Measurements from ENCODE around the gene RRAGC. TPM values are rescaled to one million over a fixed set of nuclear protein-coding genes. Genes with fewer than 3 reads are reported as not detected.

Gene RRAGC
- total RNA-seq, 5 donors from 2014 or later (not counting 1 experiment from before 2014, with no cell fraction given), result 14.8 to 22.1 (median 18.8) TPM

DNA sequence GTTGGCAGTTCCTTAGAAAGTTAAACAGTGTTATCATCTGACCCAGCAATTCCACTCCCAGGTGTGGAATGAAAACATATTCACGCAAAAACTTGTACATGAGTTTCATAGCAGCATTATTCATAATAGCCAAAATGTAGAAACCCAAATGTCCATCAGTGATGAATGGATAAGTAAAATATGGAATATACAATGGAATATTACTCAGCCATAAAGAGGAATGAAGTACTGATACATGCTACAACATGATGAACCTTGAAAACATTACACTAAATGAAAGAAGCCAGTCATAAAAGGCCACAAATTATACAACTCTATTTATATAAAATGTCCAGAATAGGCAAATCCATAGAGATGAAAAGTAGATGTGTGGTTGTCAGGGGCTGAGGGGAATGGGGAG is 53.5 kb downstream of the RRAGC start:
- no peaks in the 10 kb centered on the region for H3K9me3 Mint-ChIP-seq
- no peaks in the 10 kb centered on the region for H3K9me3 ChIP-seq
- H3K36me3 Mint-ChIP-seq, result no peaks in the 10 kb centered on the region
- ChIA-PET POLR2A (no interaction called here), CTCF (no interaction called here)
- peaks cover 5 to 9% (median 7%) of the 10 kb centered on the region in 3 donors for H3K4me1 Mint-ChIP-seq
- H3K27me3 Mint-ChIP-seq, result peaks cover 71 to 79% of the 10 kb centered on the region in 2 donors
- no peak overlapping the region for H3K27ac ChIP-seq (ENCODE audit: low read length)
- no peak for DNase-seq
- H3K36me3 ChIP-seq (ENCODE audit: control insufficient read depth in 2 of 2, extremely low read depth in 1 of 2, insufficient read depth in 1 of 2, low read length in 1 of 2), result no peaks in the 10 kb centered on the region
- no peak overlapping the region for H3K4me3 ChIP-seq (ENCODE audit: control insufficient read depth in 1 of 2, extremely low read depth in 1 of 2, low read length in 1 of 2)
- H3K4me3 Mint-ChIP-seq, result no peak overlapping the region
- peaks cover 0 to 2% of the 10 kb centered on the region in 2 experiments for H3K4me1 ChIP-seq (ENCODE audit: control insufficient read depth in 1 of 2, extremely low read depth in 1 of 2, insufficient read depth in 2 of 2, low read length in 2 of 2)
- WGBS (ENCODE audit: insufficient coverage), result no CpG with 5 or more reads among the region's 1 CpG
- peaks cover 27 to 53% of the 10 kb centered on the region in 2 experiments for H3K27me3 ChIP-seq (replicated peaks in 1 of 2; ENCODE audit: control insufficient read depth in 2 of 2, extremely low read depth in 1 of 2, insufficient read depth in 2 of 2, low read length in 1 of 2)
- no peak for ATAC-seq (replicated peaks in 1 of 4)
- H3K27ac Mint-ChIP-seq, result no peak overlapping the region

DNA sequence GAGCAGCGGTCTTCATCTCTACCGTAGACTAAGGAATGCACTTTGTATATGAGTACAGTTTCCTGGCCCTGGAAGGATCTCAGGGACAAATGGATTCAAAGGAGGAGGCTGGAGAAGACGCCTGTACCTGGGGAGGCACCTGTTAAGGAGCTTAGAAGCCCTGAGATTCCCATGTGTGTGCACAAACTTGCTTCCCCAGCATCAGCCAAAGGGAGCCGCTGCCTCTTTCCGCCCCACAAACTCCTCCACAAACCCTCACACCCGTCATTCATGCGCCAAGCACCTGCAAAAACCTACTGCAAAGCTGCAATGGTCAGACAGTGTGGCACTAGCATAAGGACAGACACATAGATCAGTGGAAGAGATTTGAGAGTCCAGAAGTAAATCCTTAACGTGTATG is 54.5 kb downstream of the RRAGC start:
- ChIA-PET POLR2A (no interaction called here), CTCF (no interaction called here)
- no peaks in the 10 kb centered on the region for H3K36me3 ChIP-seq (ENCODE audit: control insufficient read depth in 2 of 2, extremely low read depth in 1 of 2, insufficient read depth in 1 of 2, low read length in 1 of 2)
- no peak overlapping the region for H3K27ac ChIP-seq (ENCODE audit: low read length)
- H3K9me3 ChIP-seq, result no peaks in the 10 kb centered on the region
- H3K27me3 ChIP-seq (replicated peaks in 1 of 2; ENCODE audit: control insufficient read depth in 2 of 2, extremely low read depth in 1 of 2, insufficient read depth in 2 of 2, low read length in 1 of 2), result peaks cover 24 to 54% of the 10 kb centered on the region in 2 experiments
- H3K4me3 Mint-ChIP-seq, result no peak overlapping the region
- peaks cover 5 to 9% (median 7%) of the 10 kb centered on the region in 3 donors for H3K4me1 Mint-ChIP-seq
- WGBS (ENCODE audit: insufficient coverage), result 52% methylated on average over 3 of the region's 8 CpGs
- no peak overlapping the region for H3K4me3 ChIP-seq (ENCODE audit: control insufficient read depth in 1 of 2, extremely low read depth in 1 of 2, low read length in 1 of 2)
- DNase-seq (no peak), ATAC-seq (replicated peaks in 1 of 4) (no peak)
- H3K27me3 Mint-ChIP-seq, result peaks cover 61 to 69% of the 10 kb centered on the region in 2 donors
- no peak overlapping the region for H3K27ac Mint-ChIP-seq
- no peaks in the 10 kb centered on the region for H3K36me3 Mint-ChIP-seq
- H3K4me1 ChIP-seq (ENCODE audit: control insufficient read depth in 1 of 2, extremely low read depth in 1 of 2, insufficient read depth in 2 of 2, low read length in 2 of 2), result peaks cover 0 to 2% of the 10 kb centered on the region in 2 experiments
- H3K9me3 Mint-ChIP-seq, result no peaks in the 10 kb centered on the region

DNA sequence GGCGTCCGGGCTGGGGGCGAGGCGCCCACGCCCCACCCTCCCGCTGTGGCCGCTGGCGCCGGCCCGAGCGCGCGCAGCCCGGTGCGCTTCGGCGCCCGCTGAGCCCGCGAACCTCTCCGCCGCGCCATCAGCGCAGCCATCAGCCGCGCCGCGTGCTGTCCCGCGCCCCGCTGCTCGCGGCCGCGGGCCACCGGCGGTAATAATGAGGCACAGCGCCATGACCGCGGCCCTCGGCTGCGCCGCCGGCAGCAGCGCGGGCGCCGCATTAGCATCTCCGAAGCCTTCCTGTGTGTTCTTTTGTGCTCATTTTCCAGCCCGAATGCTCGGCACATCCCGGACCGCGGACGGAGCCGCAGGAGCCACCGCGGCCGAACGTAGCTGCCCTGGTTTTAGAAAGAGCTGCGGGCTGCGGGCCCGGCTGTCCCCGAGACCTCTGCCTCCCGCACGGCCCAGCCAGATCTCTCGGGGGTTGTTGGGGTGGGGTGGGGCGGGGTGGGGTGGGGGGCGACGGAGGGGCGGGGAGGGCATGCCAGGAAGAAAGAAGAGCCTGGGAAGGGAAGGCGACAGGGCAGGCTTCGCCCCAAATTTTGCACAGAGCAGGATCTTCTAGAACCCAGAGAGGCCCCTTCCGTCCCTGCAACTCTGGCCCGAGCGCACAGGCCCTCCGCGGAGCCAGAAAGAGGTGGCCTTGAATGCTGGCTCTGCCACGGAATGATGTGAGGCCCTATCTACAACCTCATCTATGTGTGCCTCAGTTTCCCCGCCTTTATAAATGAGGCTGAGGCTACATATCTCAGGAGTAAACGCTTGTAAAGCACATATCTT is 55.3 kb downstream of the RRAGC start:
- peaks cover 64 to 66% of the 10 kb centered on the region in 2 donors for H3K27me3 Mint-ChIP-seq
- H3K9me3 Mint-ChIP-seq, result no peaks in the 10 kb centered on the region
- H3K4me3 Mint-ChIP-seq, result peak overlapping the region in 2 of 3 donors; percentile 34 to 73
- CTCF ChIA-PET, result no interaction called here
- peak overlapping the region in 1 of 2 donors; percentile 36 for H3K4me3 ChIP-seq (ENCODE audit: control insufficient read depth in 1 of 2, extremely low read depth in 1 of 2, low read length in 1 of 2)
- peaks cover 23 to 49% of the 10 kb centered on the region in 2 experiments for H3K27me3 ChIP-seq (replicated peaks in 1 of 2; ENCODE audit: control insufficient read depth in 2 of 2, extremely low read depth in 1 of 2, insufficient read depth in 2 of 2, low read length in 1 of 2)
- DNase-seq, result no peak
- 4% methylated on average over 54 of the region's 81 CpGs for WGBS (ENCODE audit: insufficient coverage)
- H3K4me1 ChIP-seq (ENCODE audit: control insufficient read depth in 1 of 2, extremely low read depth in 1 of 2, insufficient read depth in 2 of 2, low read length in 2 of 2), result peaks cover 0 to 2% of the 10 kb centered on the region in 2 experiments
- H3K9me3 ChIP-seq, result no peaks in the 10 kb centered on the region
- POLR2A ChIA-PET, result no interaction called here
- peaks cover 5 to 9% (median 7%) of the 10 kb centered on the region in 3 donors for H3K4me1 Mint-ChIP-seq
- no peak overlapping the region for H3K27ac Mint-ChIP-seq
- H3K36me3 ChIP-seq (ENCODE audit: control insufficient read depth in 2 of 2, extremely low read depth in 1 of 2, insufficient read depth in 1 of 2, low read length in 1 of 2), result no peaks in the 10 kb centered on the region
- H3K27ac ChIP-seq (ENCODE audit: low read length), result no peak overlapping the region
- ATAC-seq (replicated peaks in 1 of 4), result no peak
- no peaks in the 10 kb centered on the region for H3K36me3 Mint-ChIP-seq

- H3K4me1 Mint-ChIP-seq, result peaks cover 5 to 9% (median 7%) of the 10 kb centered on the region in 3 donors
- Histone ChIP-seq H3K4me3 (ENCODE audit: control insufficient read depth in 1 of 2, extremely low read depth in 1 of 2, low read length in 1 of 2) (peak overlapping the region in 1 of 2 donors; percentile 36), H3K9me3 (no peaks in the 10 kb centered on the region), H3K4me1 (ENCODE audit: control insufficient read depth in 1 of 2, extremely low read depth in 1 of 2, insufficient read depth in 2 of 2, low read length in 2 of 2) (peaks cover 0 to 2% of the 10 kb centered on the region in 2 experiments), H3K36me3 (ENCODE audit: control insufficient read depth in 2 of 2, extremely low read depth in 1 of 2, insufficient read depth in 1 of 2, low read length in 1 of 2) (no peaks in the 10 kb centered on the region), H3K27ac (ENCODE audit: low read length) (no peak overlapping the region), H3K27me3 (replicated peaks in 1 of 2; ENCODE audit: control insufficient read depth in 2 of 2, extremely low read depth in 1 of 2, insufficient read depth in 2 of 2, low read length in 1 of 2) (peaks cover 24 to 47% of the 10 kb centered on the region in 2 experiments)
- WGBS (ENCODE audit: insufficient coverage), result 0% methylated on average over 3 of the region's 8 CpGs
- ATAC-seq (replicated peaks in 1 of 4) (no peak), DNase-seq (no peak)
- no peak overlapping the region for H3K27ac Mint-ChIP-seq
- peaks cover 60 to 64% of the 10 kb centered on the region in 2 donors for H3K27me3 Mint-ChIP-seq
- H3K9me3 Mint-ChIP-seq, result no peaks in the 10 kb centered on the region
- peak overlapping the region; percentile 21 to 73 (median 51) for H3K4me3 Mint-ChIP-seq
- CTCF ChIA-PET, result interaction anchor here in 1 of 2 donors (0.7 kb wide), 1 partner anchor 931 kb away, joined by 5 read pairs; no protein-coding TSS in a partner anchor
- H3K36me3 Mint-ChIP-seq, result no peaks in the 10 kb centered on the region
- POLR2A ChIA-PET, result no interaction called here
Observed at GRCh38 chr1:38803647-38804046, 55.9 kb downstream of the RRAGC start.

DNA sequence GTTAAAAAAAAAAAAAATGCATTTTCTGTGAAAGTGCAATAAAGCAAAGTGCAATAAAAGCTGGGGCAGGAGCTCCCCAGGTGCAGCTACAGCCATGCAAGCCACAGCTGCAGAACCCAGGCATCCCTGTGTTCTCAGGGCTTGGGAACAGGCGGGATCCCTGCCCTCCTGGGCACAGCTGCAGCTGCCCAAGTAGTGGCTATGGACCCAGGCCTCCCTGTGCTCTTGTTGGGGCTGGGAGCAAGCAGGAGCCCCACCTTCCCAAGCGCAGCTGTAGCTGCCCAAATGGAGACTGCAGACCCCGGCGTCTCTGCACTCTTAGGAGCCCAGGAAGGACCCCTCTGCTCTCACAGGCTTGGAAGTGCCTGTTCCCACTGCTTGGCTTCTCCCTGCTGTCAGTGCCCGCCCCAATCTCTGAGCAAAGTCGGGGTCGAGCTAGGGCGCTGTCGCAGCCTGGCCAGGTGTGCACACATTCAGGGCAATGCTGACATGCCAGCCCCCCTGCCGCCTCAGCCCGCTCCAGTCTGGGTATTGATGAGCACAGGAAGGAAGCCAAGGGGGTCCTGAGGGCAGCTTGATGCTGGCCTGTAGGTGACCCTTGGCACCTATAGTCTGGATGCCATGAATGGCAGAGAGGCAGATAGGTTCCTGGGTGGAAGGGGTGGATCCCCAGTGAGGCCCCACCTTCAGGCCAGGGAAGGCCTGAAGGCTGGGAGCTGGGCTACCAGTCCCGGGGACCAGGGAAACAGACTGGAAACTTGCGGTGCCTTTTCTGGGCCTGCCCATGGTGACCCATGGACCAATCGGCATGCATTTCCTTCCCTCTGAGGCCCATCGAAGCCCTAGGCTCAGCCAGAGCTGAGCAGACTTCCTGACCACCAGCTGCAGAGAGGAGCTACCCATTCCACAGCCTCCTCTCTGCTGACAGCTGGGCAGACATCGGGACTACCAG is 58.6 kb downstream of the RRAGC start:
- peaks cover 40 to 44% of the 10 kb centered on the region in 2 donors for H3K27me3 Mint-ChIP-seq
- H3K4me1 Mint-ChIP-seq, result peaks cover 5 to 9% (median 7%) of the 10 kb centered on the region in 3 donors
- no peak for ATAC-seq (replicated peaks in 1 of 4)
- ChIA-PET CTCF (interaction anchor here in 1 of 2 donors (0.7 kb wide), 1 partner anchor 100 kb away, joined by 3 read pairs; no protein-coding TSS in a partner anchor), POLR2A (no interaction called here)
- 80% methylated on average over 15 of the region's 16 CpGs for WGBS (ENCODE audit: insufficient coverage)
- Histone ChIP-seq H3K27ac (ENCODE audit: low read length) (no peak overlapping the region), H3K9me3 (no peaks in the 10 kb centered on the region), H3K4me1 (ENCODE audit: control insufficient read depth in 1 of 2, extremely low read depth in 1 of 2, insufficient read depth in 2 of 2, low read length in 2 of 2) (peaks cover 0 to 2% of the 10 kb centered on the region in 2 experiments), H3K4me3 (ENCODE audit: control insufficient read depth in 1 of 2, extremely low read depth in 1 of 2, low read length in 1 of 2) (no peak overlapping the region), H3K27me3 (replicated peaks in 1 of 2; ENCODE audit: control insufficient read depth in 2 of 2, extremely low read depth in 1 of 2, insufficient read depth in 2 of 2, low read length in 1 of 2) (peaks cover 21 to 33% of the 10 kb centered on the region in 2 experiments), H3K36me3 (ENCODE audit: control insufficient read depth in 2 of 2, extremely low read depth in 1 of 2, insufficient read depth in 1 of 2, low read length in 1 of 2) (no peaks in the 10 kb centered on the region)
- no peak for DNase-seq
- H3K4me3 Mint-ChIP-seq, result no peak overlapping the region
- no peaks in the 10 kb centered on the region for H3K36me3 Mint-ChIP-seq
- no peaks in the 10 kb centered on the region for H3K9me3 Mint-ChIP-seq
- H3K27ac Mint-ChIP-seq, result no peak overlapping the region

DNA sequence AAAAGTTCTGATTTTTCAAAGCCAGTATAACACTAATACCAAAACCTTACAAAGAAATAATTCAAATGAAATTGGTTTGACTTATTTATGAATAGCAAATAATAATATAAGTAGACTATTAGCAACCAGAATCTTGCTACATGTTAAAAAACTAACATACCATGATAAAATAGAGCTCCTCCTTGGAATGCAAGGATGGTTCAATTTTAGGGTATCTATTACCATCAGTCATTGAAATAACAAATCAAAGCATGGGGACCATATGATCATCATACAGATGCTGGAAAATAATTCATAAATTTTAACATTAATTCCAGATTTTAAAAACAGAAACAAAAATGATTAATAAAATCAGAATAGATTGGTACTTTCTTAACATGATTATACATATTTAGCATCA is 66.3 kb downstream of the RRAGC start:
- Histone ChIP-seq H3K36me3 (ENCODE audit: control insufficient read depth in 2 of 2, extremely low read depth in 1 of 2, insufficient read depth in 1 of 2, low read length in 1 of 2) (no peaks in the 10 kb centered on the region), H3K4me3 (ENCODE audit: control insufficient read depth in 1 of 2, extremely low read depth in 1 of 2, low read length in 1 of 2) (no peak overlapping the region), H3K4me1 (ENCODE audit: control insufficient read depth in 1 of 2, extremely low read depth in 1 of 2, insufficient read depth in 2 of 2, low read length in 2 of 2) (no peaks in the 10 kb centered on the region), H3K27me3 (replicated peaks in 1 of 2; ENCODE audit: control insufficient read depth in 2 of 2, extremely low read depth in 1 of 2, insufficient read depth in 2 of 2, low read length in 1 of 2) (peaks cover 12 to 14% of the 10 kb centered on the region in 2 experiments), H3K27ac (ENCODE audit: low read length) (no peak overlapping the region), H3K9me3 (peaks cover 5% of the 10 kb centered on the region)
- H3K4me1 Mint-ChIP-seq, result no peaks in the 10 kb centered on the region
- no peak for DNase-seq
- POLR2A ChIA-PET, result no interaction called here
- H3K27ac Mint-ChIP-seq, result no peak overlapping the region
- peaks cover 4% of the 10 kb centered on the region for H3K36me3 Mint-ChIP-seq
- no peak for ATAC-seq (replicated peaks in 1 of 4)
- no peak overlapping the region for H3K4me3 Mint-ChIP-seq
- CTCF ChIA-PET, result interaction anchor here in 1 of 2 donors (0.7 kb wide), 1 partner anchor 373 kb away, joined by 3 read pairs; no protein-coding TSS in a partner anchor
- H3K27me3 Mint-ChIP-seq, result peaks cover 48 to 50% of the 10 kb centered on the region in 2 donors
- peaks cover 11 to 21% (median 17%) of the 10 kb centered on the region in 3 donors for H3K9me3 Mint-ChIP-seq

Data from T-cell (primary cell).